G401.6 (cell line): Measurements from ENCODE around the gene BMP3.

Experiments used
- FAIRE-seq: peaks from 2 replicates; lab custom pipeline; 2012; peaks lifted over from hg19 to GRCh38; lab: Jason Lieb, UNC

Gene BMP3

GRCh38 chr4:81040012-81040659, 9.6 kb downstream of the BMP3 start:
- peak; percentile 96 for FAIRE-seq

- no peak for FAIRE-seq
Measured at GRCh38 chr4:81042578-81043365, 12.3 kb downstream of the BMP3 start.

- no peak for FAIRE-seq
Measured at GRCh38 chr4:81049330-81049729, 18.8 kb downstream of the BMP3 start.

- FAIRE-seq = no peak
Measured at GRCh38 chr4:81049907-81050306, 19.4 kb downstream of the BMP3 start.

- FAIRE-seq = peak; percentile 95
Measured at GRCh38 chr4:81052119-81053068, 21.9 kb downstream of the BMP3 start.

- no peak for FAIRE-seq
Measured at GRCh38 chr4:81058621-81059020, 28.1 kb downstream of the BMP3 start.

GRCh38 chr4:81060587-81061343, 30.3 kb downstream of the BMP3 start:
- no peak for FAIRE-seq

GRCh38 chr4:81061344-81061730, 30.8 kb downstream of the BMP3 start:
- FAIRE-seq = no peak

GRCh38 chr4:81062001-81062400, 31.5 kb downstream of the BMP3 start:
- FAIRE-seq = no peak

GRCh38 chr4:81065446-81065845, 34.9 kb downstream of the BMP3 start:
- FAIRE-seq = no peak

- peak; percentile 91 for FAIRE-seq
Measured at GRCh38 chr4:81069706-81070331, 39.3 kb downstream of the BMP3 start.

- no peak for FAIRE-seq
Measured at GRCh38 chr4:81071013-81071412, 40.5 kb downstream of the BMP3 start.

GRCh38 chr4:81081156-81081555, 50.6 kb downstream of the BMP3 start:
- no peak for FAIRE-seq

- FAIRE-seq = no peak
Measured at GRCh38 chr4:81084029-81084428, 53.5 kb downstream of the BMP3 start.

GRCh38 chr4:81084634-81085033, 54.1 kb downstream of the BMP3 start:
- no peak for FAIRE-seq

GRCh38 chr4:81085291-81085690, 54.8 kb downstream of the BMP3 start:
- FAIRE-seq = no peak

GRCh38 chr4:81085979-81086378, 55.5 kb downstream of the BMP3 start:
- no peak for FAIRE-seq

- no peak for FAIRE-seq
Measured at GRCh38 chr4:81093720-81094401, 63.4 kb downstream of the BMP3 start.

GRCh38 chr4:81095389-81095788, 64.9 kb downstream of the BMP3 start:
- no peak for FAIRE-seq

GRCh38 chr4:81096566-81096965, 66.1 kb downstream of the BMP3 start:
- no peak for FAIRE-seq

GRCh38 chr4:81102107-81102506, 71.6 kb downstream of the BMP3 start:
- FAIRE-seq = no peak
